ENCODE results near the gene OXSR1.
"Not testable (repeated sequence)": the region's sequence is repeated elsewhere in the genome, so short reads cannot be mapped to it uniquely, and the experiment has no call there.

OXSR1 gene

GRCh38 chr3:38128303-38128655, 37.1 kb upstream of the OXSR1 start:
- DNase-seq, result no peak

DNA sequence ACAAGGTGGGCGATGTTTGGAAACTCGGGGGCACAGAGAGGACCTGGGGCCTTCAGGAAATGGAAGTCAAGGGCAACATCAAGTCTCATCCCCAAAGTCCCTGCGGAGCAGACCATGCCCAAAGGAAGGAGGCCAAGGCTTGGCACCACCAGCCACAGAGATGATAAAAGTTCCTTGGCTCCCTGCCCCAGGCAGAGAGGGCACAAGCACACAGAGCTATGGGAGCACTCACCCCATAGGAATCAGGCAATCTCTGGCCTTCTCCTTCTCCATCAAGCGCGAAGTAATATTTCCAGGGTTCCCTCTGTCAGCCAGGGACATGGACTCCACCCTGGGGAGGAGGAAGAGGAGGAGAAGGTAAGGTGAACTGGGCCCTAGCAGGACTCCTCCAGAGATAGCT, 36.3 kb upstream of the OXSR1 start:
- DNase-seq, result no peak

DNA sequence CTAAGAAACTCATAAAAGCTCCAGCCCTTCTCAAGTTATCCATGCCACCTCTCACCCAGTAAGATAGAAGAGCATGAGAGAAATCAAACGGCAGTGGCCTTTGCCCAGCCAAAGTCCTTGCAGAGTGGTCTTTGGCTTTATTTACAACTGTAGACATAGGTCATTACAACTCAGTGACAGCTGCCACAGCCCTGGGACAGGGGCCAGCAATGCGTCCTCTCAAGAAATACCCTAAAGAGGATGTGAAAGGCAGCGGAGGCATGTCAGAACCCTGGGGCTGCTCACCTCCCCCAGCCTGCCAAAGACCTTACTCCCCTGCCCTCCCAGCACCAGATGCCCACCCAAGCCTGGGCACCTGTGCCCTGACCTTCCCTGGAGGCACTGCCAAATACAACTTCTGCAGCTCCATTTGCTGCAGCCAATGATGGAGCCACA, 34.7 kb upstream of the OXSR1 start:
- DNase-seq, result no peak

DNA sequence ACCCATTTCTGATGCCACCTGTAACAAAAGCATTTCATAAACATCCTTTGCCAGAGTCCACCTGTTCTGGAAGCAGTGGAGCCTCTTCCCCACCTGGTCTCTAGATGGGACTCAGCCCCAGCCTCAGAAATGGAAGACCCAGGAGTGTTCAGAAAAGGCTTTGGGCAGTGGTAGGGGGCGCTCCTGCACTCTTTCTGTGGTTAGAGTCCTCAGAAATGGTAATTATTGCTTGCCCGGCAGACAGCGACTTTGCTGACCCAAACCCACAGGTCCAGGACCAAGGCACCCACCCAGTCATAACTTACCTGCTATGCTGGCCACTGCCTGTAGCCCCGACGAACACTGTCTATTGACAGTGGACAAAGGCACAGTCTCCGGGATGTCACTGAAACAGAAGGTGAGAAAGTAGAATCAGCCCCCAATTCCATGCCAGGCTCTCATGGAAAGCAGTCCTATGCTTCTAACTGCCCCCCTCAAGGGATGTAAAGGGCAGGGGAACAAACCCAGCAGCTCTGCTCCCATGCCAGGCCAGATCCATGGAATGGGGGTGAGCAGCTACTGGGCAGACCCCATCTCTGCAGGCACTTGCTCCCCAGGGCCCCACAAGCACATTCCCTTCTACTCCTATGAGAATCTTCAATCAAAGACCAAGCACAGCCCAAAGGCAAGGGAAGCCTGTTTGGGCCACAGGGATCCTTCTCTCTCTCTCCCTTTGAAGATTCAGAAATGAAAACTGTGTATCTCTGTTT, 33.5 kb upstream of the OXSR1 start:
- peak; percentile 54 for DNase-seq

- DNase-seq, result no peak
These were observed 32.2 kb upstream of the OXSR1 start for GRCh38 chr3:38133209-38133556.

DNA sequence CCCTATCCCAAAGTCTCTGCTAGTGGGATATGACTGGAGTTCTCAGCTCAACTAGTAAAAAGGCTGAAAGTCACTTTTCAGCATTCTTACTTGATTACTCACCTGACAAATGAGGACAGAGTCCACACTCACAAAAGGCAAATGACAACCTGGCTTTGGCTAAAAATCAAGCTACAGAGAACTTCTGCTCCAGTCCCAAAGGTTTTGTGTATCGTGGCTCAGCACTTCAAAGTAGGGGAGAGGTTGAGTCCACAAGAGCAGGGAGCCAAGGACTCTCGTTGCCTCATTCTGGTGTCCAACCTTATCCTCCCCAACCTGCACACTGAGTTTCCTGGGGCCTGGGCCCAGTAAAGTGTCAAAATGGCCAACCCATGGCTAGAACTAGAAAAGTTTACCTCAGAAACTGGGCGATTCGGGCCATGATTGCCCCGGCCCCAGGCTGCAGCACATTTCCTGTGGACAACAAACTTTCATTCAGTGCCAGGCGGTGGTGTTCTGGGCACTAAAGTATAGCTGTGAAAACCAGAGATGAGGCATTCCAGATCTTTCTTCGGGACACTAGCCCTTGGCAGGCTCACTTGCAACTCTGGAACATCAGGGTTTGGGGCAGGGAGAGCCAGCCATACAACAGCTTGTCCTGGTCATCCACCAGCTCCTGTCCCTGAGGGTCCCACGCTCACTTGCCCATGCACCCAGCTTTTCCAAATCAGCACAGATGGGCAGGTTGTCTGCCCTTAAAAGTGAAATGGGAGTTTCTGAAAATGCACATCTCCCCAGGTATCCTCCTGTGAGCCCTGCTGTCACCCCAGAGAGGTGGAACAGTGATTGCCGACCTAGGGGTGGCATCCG, 31.6 kb upstream of the OXSR1 start:
- DNase-seq, result no peak

- not testable (repeated sequence) for DNase-seq
These were observed 30.7 kb upstream of the OXSR1 start for GRCh38 chr3:38134517-38135143.

DNA sequence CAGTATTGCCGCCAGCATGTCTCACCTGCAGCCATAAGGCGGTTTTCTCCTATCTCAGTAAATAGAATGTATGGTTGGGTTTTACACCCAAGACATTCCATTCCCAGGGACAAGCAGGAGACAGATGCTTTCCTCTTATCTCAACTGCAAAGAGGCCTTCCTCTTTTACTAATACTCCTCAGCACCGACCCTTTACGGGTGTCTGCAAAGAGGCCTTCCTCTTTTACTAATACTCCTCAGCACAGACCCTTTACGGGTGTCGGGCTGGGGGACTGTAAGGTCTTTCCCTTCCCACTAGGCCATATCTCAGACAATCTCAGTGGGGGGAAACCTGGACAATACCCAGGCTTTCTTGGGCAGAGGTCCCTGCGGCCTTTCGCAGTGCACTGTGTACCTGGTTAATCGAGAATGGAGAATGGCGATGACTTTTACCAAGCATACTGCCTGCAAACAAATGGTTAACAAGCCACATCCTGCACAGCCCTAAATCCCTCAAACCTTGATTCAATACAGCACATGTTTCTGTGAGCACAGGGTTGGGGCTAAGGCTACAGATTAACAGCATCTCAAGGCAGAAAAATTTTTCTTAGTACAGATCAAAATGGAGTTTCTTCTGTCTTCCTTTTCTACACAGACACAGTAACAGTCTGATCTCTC, 29.6 kb upstream of the OXSR1 start:
- DNase-seq, result not testable (repeated sequence)

DNA sequence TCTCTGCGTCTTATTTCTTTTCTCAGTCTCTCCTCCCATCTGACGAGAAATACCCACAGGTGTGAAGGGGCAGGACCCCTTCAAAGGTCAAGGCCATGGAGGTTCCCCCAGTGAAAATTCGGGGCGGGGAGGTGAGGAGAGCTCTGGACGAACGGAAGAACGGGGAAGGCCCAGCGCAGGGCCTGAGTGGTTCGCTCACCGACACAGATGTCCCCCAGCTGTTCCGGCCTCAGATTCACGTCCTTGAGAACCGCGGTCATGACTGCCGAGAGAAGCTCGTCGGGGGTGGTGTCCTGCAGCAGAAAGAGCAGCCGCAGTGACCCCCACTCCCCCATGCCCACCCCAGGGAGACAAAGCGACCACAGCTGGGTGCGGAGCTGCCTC, 29.0 kb upstream of the OXSR1 start:
- DNase-seq, result peak; percentile 28

- DNase-seq, result peak; percentile 99
These were observed 28.3 kb upstream of the OXSR1 start, which contains the start of gene ACAA1 for GRCh38 chr3:38136777-38137614. Gene ACAA1, minus strand, starts transcription at chr3:38137127. Its CDS starts 92 bp downstream, at chr3:38137035.

GRCh38 chr3:38137615-38138348, 27.6 kb upstream of the OXSR1 start:
- peak; percentile 33 for DNase-seq

DNA sequence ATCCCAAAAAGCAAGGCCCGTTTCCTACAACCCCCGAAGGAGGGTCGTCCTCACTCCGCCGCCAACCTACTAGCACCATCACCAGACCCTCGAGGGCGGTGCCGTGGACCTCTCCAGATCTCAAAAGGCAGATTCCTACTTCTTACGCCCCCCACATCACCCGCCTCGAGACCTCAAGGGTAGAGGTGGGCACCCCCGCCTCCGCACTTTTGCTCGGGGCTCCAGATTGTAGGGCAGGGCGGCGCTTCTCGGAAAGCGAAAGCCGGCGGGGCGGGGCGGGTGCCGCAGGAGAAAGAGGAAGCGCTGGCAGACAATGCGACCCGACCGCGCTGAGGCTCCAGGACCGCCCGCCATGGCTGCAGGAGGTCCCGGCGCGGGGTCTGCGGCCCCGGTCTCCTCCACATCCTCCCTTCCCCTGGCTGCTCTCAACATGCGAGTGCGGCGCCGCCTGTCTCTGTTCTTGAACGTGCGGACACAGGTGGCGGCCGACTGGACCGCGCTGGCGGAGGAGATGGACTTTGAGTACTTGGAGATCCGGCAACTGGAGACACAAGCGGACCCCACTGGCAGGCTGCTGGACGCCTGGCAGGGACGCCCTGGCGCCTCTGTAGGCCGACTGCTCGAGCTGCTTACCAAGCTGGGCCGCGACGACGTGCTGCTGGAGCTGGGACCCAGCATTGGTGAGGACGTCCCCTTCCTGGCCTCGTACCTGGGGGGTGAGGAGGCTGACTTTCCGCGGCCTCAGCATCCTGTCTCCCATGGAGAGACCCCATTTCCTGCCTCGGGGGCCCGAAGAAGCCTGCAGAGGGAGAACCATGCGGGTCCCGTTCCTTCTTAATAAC, 26.8 kb upstream of the OXSR1 start, which contains the start of gene MYD88:
MYD88 (plus strand) TSS at position 313 of the 842 bp plus-strand sequence; CDS start at position 353, 40 bp downstream.
- DNase-seq, result peak; percentile 89

DNA sequence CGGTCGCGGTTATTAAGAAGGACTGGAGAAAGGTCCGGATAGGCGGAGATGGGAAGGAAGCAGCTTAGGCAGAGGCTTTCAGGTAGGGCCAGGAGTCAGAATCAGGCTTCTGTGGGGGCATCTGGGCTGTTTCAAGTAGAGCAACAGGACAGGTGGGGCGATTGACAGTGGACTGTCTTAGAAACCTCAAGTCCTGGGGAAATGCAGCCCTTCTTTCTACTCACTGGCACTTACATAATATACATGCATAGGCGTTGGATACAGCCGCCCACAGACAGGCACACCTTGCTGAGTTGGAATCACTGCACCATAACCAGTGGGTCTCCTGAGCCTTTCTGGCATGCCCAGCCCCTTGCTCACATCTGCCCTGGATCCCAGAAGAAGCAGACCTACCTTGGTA, 26.1 kb upstream of the OXSR1 start:
- DNase-seq, result peak; percentile 24

DNA sequence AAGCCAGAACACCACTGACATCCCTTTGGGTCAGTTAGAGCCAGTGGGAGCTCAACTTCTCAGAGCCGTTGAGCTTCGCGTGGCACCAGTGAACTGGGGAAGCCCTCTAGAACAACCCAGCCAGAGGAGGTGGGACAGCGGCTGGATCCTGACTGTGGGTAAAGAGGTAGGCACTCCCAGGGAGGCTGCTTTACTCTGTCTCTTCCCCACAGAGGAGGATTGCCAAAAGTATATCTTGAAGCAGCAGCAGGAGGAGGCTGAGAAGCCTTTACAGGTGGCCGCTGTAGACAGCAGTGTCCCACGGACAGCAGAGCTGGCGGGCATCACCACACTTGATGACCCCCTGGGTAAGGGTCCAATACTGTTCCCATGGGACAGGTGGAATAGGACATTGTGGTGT, 25.7 kb upstream of the OXSR1 start:
- no peak for DNase-seq

- no peak for DNase-seq
These were observed 24.8 kb upstream of the OXSR1 start for GRCh38 chr3:38140326-38141172.

DNA sequence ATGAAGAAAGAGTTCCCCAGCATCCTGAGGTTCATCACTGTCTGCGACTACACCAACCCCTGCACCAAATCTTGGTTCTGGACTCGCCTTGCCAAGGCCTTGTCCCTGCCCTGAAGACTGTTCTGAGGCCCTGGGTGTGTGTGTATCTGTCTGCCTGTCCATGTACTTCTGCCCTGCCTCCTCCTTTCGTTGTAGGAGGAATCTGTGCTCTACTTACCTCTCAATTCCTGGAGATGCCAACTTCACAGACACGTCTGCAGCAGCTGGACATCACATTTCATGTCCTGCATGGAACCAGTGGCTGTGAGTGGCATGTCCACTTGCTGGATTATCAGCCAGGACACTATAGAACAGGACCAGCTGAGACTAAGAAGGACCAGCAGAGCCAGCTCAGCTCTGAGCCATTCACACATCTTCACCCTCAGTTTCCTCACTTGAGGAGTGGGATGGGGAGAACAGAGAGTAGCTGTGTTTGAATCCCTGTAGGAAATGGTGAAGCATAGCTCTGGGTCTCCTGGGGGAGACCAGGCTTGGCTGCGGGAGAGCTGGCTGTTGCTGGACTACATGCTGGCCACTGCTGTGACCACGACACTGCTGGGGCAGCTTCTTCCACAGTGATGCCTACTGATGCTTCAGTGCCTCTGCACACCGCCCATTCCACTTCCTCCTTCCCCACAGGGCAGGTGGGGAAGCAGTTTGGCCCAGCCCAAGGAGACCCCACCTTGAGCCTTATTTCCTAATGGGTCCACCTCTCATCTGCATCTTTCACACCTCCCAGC, 24.0 kb upstream of the OXSR1 start:
- DNase-seq, result no peak

- DNase-seq, result no peak
These were observed 23.4 kb upstream of the OXSR1 start for GRCh38 chr3:38141952-38142273.

GRCh38 chr3:38142959-38143358, 22.4 kb upstream of the OXSR1 start:
- DNase-seq, result no peak

DNA sequence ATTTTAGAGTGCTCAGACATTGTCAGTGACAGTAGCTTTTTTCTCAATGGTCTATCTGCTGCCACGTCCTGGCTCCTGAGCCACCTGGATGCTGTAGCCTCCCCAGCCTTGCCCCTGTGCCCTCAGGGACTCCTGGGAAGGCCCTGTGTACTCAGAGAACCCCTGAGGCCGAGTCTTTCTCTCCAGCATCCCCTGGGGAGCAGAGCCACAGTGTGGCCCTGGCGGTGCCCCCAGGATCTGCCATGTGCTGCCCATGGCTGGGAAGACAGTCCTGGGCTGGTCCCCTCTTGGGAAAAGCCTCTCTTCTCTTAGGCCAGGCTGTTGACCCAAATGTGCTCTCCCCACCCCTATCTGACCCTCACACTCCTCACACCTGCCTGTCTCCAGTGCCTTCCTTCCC, 21.8 kb upstream of the OXSR1 start:
- DNase-seq, result no peak

Data from RPMI8226 (cell line).